IPS-NIHi7 (cell line): Measurements from ENCODE around the gene TUBGCP2.

Experiments
- DNase-seq: peaks from one replicate; pipeline ENCODE4 v3.0.0; 2012; ENCODE audit warnings: mixed read lengths; ENCODE audit errors: extremely low spot score

The TUBGCP2 gene

DNA sequence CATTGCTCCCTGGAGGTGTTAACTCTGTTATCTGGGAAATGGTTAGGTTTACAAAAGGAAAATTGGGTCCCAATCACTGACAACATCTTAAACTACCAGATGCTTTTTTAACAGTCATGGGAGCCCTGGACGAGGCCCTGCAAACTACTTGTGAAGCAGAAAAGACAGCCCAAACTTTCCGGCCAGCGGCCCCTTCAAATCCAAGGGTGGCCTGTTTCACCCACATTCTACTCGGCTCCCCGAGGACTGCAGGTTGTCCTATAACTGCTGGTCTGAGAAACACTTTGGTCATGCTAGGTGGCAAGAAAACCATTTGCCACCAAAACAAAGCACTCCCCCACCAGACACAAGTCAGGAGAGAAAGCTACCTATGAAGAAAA is 2.6 kb downstream of the TUBGCP2 start:
- DNase-seq = no peak

GRCh38 chr10:133303206-133303605 is 5.5 kb downstream of the TUBGCP2 start:
- DNase-seq = no peak

DNA sequence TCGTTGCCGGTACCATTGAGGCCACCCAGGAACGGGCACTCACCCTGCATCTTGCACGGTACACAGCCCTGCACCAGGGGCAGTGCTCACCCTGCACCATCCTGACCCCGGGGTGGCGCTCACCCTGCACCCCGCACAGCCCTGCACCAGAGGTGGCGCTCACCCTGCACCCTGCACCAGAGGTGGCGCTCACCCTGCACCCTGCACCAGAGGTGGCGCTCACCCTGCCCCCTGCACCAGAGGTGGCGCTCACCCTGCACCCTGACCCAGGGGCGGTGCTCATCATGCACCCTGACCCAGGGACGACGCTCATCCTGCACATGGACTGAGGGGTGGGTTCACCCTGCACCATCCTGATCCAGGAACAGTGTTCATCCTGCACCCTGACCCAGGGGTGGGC is 6.4 kb downstream of the TUBGCP2 start:
- no peak for DNase-seq

DNA sequence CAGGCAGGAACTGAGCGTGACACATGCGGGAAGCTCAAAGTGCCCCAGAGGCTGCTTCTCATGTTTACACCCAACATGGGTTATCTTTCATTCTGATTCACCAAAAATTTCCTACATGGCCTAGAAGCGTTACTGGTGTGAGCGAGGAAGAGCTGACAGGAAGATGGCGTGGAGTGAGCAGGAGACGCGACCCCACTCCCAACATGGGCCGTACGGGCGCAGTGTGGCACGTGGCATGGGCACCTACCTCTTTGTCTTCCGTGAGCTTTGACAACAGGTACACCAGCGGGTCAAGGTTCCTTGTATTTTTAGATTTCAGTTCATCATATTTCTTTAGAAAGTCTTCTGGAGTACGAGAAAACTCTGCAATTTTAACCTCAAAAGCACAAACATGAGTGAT is 8.9 kb downstream of the TUBGCP2 start:
- DNase-seq = no peak

DNA sequence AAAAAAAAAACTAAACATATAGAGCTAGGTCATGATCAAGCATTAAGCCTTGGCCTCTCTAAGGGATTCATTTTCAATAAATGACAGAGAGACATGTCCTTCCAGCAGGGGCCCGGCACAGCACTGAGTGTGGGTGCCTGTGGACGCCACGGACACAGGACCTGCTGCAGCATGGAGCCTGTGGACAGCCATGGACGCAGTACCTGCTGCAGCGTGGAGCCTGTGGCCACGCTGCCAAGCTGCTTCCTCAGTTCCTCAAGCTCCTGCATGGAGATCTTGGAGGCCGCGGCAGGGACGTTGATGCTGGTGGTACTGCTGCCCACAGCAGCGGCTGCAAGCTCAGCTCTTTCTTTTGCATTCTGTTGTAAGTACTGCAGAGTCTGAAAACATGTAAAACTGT is 9.4 kb downstream of the TUBGCP2 start:
- DNase-seq = no peak

GRCh38 chr10:133298466-133298865 is 10.2 kb downstream of the TUBGCP2 start:
- no peak for DNase-seq

GRCh38 chr10:133297504-133297903 is 11.2 kb downstream of the TUBGCP2 start:
- no peak for DNase-seq

DNA sequence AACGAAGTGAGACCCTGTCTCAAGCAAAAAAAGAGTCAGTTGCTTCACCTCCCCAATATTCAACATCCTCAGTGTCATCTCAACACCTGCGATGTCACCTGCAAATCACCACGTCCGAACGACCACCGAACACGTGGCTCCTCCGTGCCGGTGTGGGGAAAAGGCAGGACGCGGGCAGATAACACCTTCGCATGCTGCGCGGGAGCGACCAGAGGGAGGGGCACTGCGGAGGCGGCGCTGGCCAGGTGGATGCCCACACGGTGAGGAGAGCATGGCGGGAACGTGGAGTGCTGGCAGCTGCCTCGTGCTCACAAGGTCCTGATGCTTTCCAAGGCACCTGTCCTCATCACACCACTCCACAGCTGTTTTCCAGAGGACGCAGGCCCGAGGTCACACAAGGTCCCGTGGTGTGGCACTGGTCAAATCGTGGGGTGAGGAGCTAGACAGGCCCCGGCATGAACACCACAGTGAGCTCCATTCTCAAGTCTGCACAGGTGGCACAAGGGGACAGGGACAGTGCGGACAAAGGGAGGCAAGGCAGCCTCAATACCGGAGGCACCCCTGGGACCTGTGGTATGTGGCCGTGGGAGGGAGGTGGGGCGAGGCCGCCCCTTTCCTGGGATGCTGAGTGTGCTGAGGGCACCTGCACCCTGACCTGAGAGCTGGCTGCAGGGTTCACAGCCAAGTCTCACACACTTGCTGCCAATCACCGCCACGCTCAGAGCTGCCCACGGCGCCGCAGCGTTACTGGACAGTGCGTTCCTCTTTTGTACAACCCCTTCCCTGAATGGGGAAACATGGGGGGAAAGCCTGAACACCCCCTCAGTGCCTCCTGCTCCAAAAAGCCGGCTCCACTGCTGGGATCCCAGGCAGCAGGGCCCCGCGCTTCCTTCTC is 13.0 kb downstream of the TUBGCP2 start:
- DNase-seq = no peak

DNA sequence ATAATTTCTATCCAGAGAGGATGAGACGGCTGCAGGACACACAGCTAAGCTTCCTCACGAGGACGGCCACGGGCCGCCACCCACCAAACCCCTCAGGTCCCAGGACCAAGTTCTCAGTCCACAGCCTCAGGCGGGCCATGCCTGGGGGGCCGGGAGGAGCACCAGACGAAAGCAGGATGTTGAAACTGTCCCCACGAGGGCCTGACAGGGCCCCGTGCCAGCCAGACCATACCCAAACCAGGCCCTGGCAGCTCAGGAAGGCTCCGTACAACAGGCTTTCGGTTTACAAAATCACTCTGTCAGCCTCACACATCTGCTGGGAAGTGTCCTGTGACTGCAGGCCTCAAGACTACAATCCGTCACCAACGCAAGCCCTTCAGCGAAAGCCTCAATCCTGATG is 14.5 kb downstream of the TUBGCP2 start:
- DNase-seq = no peak

GRCh38 chr10:133293810-133294119 is 14.9 kb downstream of the TUBGCP2 start:
- DNase-seq = no peak

DNA sequence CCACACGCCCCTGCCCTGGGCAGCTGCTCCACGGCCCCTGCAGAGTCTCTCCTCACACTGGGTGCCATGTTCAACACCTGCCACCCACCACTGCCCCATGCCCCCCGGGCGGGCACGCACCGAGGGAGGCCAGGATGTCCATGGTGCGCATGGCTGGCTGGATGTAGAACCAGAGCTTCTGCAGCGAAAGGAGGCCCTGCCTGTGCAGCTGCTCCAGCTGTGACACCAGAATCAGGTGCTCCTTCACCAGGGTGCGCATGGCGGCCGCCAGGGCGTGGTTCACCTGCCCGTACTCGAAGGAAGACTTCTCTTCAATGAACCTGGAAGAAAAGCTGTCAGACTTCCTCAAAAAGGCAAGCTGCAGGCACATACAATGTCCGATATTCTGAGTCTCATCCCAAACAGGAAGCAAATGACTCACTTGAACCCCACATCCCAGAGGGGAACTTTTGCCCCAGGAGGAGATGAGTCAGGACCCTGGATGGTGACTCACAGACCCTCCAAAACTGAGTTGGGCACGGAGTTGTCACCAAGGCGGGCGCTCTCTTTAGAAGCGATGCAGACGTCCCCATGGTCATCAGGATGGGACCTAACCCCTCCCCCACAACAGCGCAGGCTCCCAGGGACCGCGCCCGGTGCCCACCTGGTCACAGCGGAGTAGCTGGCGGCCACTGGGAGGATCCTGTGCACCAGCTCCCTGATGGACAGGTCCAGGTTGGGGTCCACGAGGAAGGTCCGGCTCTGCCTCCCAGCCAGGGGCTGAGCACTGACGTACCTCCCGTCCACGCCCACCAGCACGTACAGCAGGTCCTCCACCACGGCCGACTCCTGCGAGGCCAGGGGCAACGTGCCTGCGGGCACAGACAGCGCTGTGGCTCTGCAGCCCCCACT is 15.5 kb downstream of the TUBGCP2 start:
- no peak for DNase-seq

GRCh38 chr10:133289761-133290160 is 18.9 kb downstream of the TUBGCP2 start:
- no peak for DNase-seq

DNA sequence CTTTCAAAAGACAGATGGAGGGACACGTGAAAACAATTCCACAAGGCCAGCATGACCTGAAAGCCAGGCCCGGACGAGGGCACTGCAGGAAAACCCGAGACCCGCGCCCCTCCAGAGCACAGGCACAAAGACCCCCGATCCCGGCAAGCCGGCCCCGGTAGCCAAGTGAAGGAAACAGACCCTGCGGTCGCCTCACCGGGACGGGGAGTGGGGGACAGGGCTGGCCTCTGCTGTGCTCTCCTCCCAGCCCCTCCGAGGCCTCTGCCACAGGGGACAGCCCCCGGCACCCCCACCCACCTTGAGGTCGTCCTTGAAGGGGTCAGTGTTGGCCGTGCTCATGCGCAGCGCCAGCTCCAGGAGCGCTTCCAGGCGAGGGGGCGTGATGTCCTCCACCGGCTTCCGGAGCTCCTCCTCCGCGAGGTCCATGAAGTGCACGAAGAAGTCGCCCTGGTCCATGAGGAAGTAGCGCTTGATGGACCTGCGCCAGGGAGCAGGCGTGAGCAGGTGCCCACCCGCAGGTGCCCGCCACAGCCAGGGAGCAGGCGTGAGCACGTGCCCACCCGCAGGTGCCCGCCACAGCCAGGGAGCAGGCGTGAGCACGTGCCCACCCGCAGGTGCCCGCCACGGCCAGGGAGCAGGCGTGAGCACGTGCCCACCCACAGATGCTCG is 20.7 kb downstream of the TUBGCP2 start:
- no peak for DNase-seq

DNA sequence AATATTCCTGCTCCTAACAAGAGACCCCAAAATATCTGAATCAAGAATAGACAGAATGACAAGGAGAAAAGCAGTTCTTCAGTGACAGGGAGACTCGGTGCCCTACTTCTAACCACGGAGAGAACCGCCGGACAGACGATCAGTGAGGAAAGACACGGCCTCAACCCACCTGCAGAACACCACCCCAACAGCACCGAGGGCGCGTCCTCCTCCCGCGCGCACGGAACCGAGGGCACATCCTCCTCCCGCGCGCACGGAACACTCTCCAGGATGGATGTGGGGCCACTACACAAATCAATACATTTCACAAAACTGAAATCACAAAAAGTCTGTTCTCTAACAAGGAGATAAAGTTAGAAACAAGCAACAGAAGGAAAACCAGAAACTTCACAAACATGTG is 22.3 kb downstream of the TUBGCP2 start:
- no peak for DNase-seq

- no peak for DNase-seq
Measured at GRCh38 chr10:133285217-133285616, 23.5 kb downstream of the TUBGCP2 start.

- no peak for DNase-seq
Measured at GRCh38 chr10:133283931-133284330, 24.7 kb downstream of the TUBGCP2 start.

- no peak for DNase-seq
Measured at GRCh38 chr10:133282846-133283390, 25.8 kb downstream of the TUBGCP2 start.

DNA sequence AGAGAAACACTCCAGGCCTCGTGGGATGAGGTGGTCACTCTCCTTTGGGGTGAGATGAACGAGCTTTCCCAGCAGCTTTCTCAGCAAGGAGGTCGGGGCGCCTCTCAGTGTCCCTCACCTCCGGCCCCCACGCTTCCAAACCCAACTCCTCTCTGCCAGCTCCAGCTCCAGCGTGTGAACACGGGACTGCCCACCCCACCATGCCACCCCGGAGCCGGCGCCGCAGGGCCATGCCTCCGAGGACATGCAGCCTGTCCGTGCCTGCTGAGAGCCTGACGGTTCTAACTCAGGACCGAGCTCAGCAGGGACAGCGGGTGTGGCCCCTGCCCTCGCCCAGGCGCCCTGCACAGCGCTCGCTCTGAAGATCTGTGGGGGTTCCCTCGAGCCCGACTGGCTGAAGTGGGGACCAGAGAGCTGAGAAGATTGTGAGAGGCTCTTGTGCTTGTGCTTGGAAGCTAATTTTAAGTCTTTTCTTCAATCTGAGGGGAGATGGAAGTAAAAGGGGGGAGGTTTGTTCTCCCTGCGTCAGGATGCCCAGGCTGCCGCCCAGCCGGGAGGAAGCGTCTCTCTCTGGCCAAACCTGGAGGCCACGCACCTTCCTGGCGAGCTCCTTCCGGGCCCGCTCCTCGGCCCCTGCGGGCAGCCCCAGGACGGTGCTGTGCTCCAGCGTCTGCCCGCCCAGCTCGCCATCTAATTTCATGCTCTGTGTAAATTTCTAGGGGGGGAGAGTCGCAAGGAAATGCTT is 26.9 kb downstream of the TUBGCP2 start:
- no peak for DNase-seq

GRCh38 chr10:133281084-133281483 is 27.6 kb downstream of the TUBGCP2 start:
- DNase-seq = no peak

GRCh38 chr10:133280391-133281059 is 28.1 kb downstream of the TUBGCP2 start:
- no peak for DNase-seq
